Karpas-422 (cell line): ENCODE results near the gene DHCR7. TPM values are rescaled to one million over a fixed set of nuclear protein-coding genes. Genes with fewer than 3 reads are reported as not detected.

Source experiments
- DNase-seq: peaks from one replicate; pipeline ENCODE4 v3.0.0-alpha.2; 2015
- H2AFZ ChIP-seq: fragments of 200-600 bp; sonication (generic); 2 replicates; pipeline ENCODE4 v1.6.1; 2014; ENCODE audit warnings: antibody characterized with exemption, low read length, mixed read lengths
- H3K27ac ChIP-seq: fragments of 200-600 bp; sonication (generic); 2 replicates; pipeline ENCODE4 v1.5.1; 2014; ENCODE audit warnings: mild to moderate bottlenecking, low read length, moderate library complexity
- H3K27me3 ChIP-seq: fragments of 200-600 bp; sonication (generic); 2 replicates; pipeline ENCODE4 v1.6.1; 2014; ENCODE audit warnings: low read length, mixed read lengths
- H3K36me3 ChIP-seq: fragments of 200-600 bp; sonication (generic); 2 replicates; pipeline ENCODE4 v1.6.1; 2014; ENCODE audit warnings: low read length, mixed read lengths; ENCODE audit not compliant: insufficient read depth
- H3K4me1 ChIP-seq: fragments of 200-600 bp; sonication (generic); 2 replicates; pipeline ENCODE4 v1.6.1; 2014; ENCODE audit warnings: mild to moderate bottlenecking, low read length, mixed read lengths
- H3K4me2 ChIP-seq: fragments of 200-600 bp; sonication (generic); 2 replicates; pipeline ENCODE4 v1.6.1; 2014; ENCODE audit warnings: low read length, low read depth, mild to moderate bottlenecking; ENCODE audit not compliant: poor library complexity, severe bottlenecking
- H3K4me3 ChIP-seq: fragments of 200-600 bp; sonication (generic); 2 replicates; pipeline ENCODE4 v1.5.1; 2014; ENCODE audit warnings: mild to moderate bottlenecking, antibody characterized with exemption, low read length, mixed read lengths
- H3K79me2 ChIP-seq: fragments of 200-600 bp; sonication (generic); 2 replicates; pipeline ENCODE4 v1.6.1; 2014; ENCODE audit warnings: mild to moderate bottlenecking, low read length, mixed read lengths
- H3K9ac ChIP-seq: fragments of 200-600 bp; sonication (generic); 2 replicates; pipeline ENCODE4 v1.6.0; 2014; ENCODE audit warnings: low read length
- H3K9me2 ChIP-seq: fragments of 200-600 bp; sonication (generic), shearing (Covaris generic); replicated peaks from 2 replicates; pipeline ENCODE4 v1.6.0; 2014; ENCODE audit warnings: mild to moderate bottlenecking, low read length, moderate library complexity; ENCODE audit not compliant: insufficient read depth
- H3K9me3 ChIP-seq: fragments of 300-700, 200-600 bp; sonication (generic); 2 replicates; pipeline ENCODE4 v1.6.1; 2014; ENCODE audit warnings: low read length, mixed read lengths
- H4K20me1 ChIP-seq: fragments of 200-600 bp; sonication (generic); 2 replicates; pipeline ENCODE4 v1.6.1; 2014; ENCODE audit warnings: mild to moderate bottlenecking, antibody characterized with exemption, low read length, low read depth; ENCODE audit not compliant: insufficient read depth
- total RNA-seq: library from RNA; depleted of rRNA; stranded (reverse); fragments of >200 nt; shearing (Covaris generic); gene quantifications from 2 replicates; pipeline ENCODE4 v1.2.3, GENCODE V29; 2014; ENCODE audit warnings: low replicate concordance

Gene DHCR7
- total RNA-seq, 1 experiment from 2014 or later = 65.3 TPM

DNA sequence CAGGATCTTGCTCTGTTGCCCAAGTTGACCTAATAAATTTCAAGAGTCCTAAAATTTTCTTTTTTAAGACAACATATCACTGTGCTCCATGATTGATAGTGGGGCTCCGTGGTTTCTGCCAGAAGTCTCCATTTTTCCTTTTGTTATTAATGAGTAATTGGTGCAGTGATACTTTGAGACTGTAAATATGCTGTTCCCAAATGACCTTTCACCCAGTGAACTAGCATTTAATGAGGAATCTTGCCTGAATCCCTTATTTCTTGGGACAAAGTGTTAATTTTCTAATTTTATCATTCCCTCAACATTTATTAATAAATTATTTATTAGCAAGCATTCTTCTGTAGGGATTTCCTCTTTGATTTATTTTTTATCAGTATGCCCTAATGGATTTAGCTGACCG, 2.3 kb upstream of the DHCR7 start:
- Histone ChIP-seq H3K4me1 (peaks cover 53% of the 10 kb centered on the region), H3K9me2 (no peaks in the 10 kb centered on the region), H3K79me2 (peaks cover 40% of the 10 kb centered on the region), H2AFZ (no peak overlapping the region), H3K27ac (no peak overlapping the region), H3K27me3 (no peaks in the 10 kb centered on the region), H4K20me1 (peaks cover 13% of the 10 kb centered on the region; the same call in 1 of the 2 replicates), H3K4me3 (no peak overlapping the region), H3K9me3 (no peaks in the 10 kb centered on the region), H3K4me2 (no peak overlapping the region), H3K9ac (no peak overlapping the region), H3K36me3 (peaks cover 27% of the 10 kb centered on the region)
- no peak for DNase-seq

DNA sequence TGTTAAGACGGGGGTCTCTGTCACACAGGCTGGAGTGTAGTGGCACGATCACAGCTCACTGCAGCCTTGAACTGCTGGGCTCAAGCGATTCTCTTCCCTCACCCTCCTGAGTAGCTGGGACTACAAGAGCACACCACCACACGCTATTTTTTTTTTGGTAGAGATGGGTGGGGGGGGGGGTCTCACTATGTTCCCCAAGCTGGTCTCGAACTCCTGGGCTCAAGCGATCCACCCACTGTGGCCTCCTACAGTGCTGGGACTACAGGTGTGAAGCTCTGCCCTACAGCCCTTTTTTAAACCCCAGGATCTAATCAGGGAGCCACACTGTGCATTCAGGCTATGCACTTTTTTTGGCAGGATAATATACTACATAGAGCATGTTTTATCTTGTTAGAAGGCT, 1.4 kb upstream of the DHCR7 start:
- peaks cover 51% of the 10 kb centered on the region for H3K4me1 ChIP-seq
- no peak for DNase-seq
- H2AFZ ChIP-seq = no peak overlapping the region
- peaks cover 27% of the 10 kb centered on the region for H3K36me3 ChIP-seq
- peak overlapping the region; percentile 76 for H3K9ac ChIP-seq
- H3K4me3 ChIP-seq = peak overlapping the region; percentile 69
- no peaks in the 10 kb centered on the region for H3K27me3 ChIP-seq
- H3K4me2 ChIP-seq = peak overlapping the region; percentile 77
- H3K79me2 ChIP-seq = peaks cover 31% of the 10 kb centered on the region
- no peaks in the 10 kb centered on the region for H3K9me3 ChIP-seq
- no peak overlapping the region for H3K27ac ChIP-seq
- peaks cover 4% of the 10 kb centered on the region; the same call in 1 of the 2 replicates for H4K20me1 ChIP-seq
- H3K9me2 ChIP-seq = no peaks in the 10 kb centered on the region

DNA sequence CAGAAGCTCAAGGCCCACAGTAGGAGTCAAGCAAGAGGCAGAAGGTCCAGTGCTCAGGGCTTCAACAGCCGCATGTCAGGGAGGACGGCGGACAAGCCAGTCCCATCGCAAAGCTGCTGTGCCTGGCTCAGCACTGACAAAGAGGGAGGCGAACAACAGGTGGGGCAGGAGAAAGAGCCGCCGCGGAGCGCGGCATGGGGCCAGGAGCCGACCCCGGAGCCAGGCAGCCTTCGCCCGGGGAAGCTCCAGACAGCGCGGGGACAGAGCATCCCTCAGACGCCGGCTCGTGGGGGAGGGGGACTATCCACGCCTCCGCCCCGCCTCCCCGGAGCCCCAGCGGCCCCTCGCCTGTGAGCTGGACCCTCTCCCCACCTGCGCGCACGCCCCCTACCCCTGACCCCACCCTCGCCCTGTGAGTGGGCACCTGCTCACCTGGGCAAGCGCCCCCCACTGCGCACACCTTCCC, 369 bp downstream of the DHCR7 start:
- DNase-seq = peak; percentile 69
- Histone ChIP-seq H3K4me3 (peak overlapping the region; percentile 69), H3K36me3 (peaks cover 38% of the 10 kb centered on the region), H3K4me2 (peak overlapping the region; percentile 77), H2AFZ (no peak overlapping the region), H3K4me1 (peaks cover 42% of the 10 kb centered on the region), H4K20me1 (no peaks in the 10 kb centered on the region), H3K9me3 (no peaks in the 10 kb centered on the region), H3K9me2 (no peaks in the 10 kb centered on the region), H3K79me2 (peaks cover 16% of the 10 kb centered on the region), H3K27me3 (no peaks in the 10 kb centered on the region), H3K27ac (peak overlapping the region; percentile 33; the same call in 1 of the 2 replicates), H3K9ac (peak overlapping the region; percentile 69)

DNA sequence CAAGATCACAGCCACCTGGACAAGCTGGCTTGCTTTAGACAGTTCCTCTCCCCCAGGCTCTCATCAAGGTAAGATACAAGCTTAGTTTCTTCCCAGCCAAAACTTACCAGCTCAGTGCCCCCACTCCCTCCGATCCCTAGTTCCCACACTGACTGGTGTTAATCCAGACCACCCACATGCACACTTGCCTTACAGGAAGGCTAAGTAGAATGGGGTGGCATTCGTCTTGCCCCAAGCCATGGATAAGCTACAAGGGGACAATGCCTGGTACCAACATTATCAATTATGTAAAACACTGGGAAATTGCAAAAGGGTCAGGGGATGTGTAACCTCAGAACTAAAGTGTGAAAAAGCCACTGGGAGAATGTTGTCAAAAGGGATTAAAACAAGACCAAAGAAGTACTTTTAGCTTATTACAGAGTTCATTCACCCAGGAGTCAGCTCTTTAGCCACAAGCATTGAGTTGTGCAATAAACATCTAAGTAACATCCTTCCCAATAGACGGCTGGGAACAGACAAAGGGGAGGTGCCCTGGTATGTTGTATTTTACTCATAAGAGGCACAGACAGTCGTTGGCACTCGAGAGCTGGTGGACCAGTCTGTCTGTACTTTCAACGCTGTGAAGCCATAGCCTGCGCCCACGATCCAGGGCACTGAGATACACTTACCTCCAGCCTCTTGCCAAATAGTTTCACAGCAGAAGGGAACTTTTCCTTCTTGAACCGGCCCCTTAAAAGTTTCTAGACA, 1.1 kb downstream of the DHCR7 start:
- Histone ChIP-seq H3K4me3 (peak overlapping the region; percentile 69), H3K4me2 (peak overlapping the region; percentile 77), H3K27ac (no peak overlapping the region; the same call in 1 of the 2 replicates), H2AFZ (no peak overlapping the region), H3K4me1 (peaks cover 36% of the 10 kb centered on the region), H3K9me2 (no peaks in the 10 kb centered on the region), H4K20me1 (no peaks in the 10 kb centered on the region), H3K9ac (peak overlapping the region; percentile 69), H3K9me3 (no peaks in the 10 kb centered on the region), H3K27me3 (no peaks in the 10 kb centered on the region), H3K79me2 (peaks cover 16% of the 10 kb centered on the region), H3K36me3 (peaks cover 39% of the 10 kb centered on the region)
- DNase-seq = no peak

DNA sequence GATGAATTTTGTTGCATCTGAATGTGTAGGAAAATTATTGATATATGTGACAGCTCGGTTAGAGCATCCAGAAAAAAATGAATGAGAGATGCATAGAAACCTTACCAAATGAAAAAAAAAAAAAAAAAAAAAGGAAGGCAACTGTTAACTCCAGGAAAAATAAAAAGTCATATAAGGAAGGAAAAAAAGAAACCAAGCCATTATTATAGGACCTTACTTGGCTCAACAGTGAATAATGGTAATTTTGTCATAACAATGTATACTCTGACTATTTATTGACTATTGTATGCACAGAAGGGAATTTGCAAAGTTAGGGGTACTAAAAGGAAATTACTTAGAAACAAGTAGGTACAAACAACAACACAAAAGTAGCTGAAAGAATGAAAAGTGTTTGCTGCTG, 2.0 kb downstream of the DHCR7 start:
- Histone ChIP-seq H3K79me2 (peaks cover 16% of the 10 kb centered on the region), H3K36me3 (peaks cover 39% of the 10 kb centered on the region), H3K27me3 (no peaks in the 10 kb centered on the region), H3K4me2 (no peak overlapping the region), H3K9ac (no peak overlapping the region), H3K27ac (no peak overlapping the region), H3K4me1 (peaks cover 28% of the 10 kb centered on the region), H3K9me2 (no peaks in the 10 kb centered on the region), H2AFZ (no peak overlapping the region), H4K20me1 (no peaks in the 10 kb centered on the region), H3K9me3 (no peaks in the 10 kb centered on the region), H3K4me3 (no peak overlapping the region)
- DNase-seq = no peak

DNA sequence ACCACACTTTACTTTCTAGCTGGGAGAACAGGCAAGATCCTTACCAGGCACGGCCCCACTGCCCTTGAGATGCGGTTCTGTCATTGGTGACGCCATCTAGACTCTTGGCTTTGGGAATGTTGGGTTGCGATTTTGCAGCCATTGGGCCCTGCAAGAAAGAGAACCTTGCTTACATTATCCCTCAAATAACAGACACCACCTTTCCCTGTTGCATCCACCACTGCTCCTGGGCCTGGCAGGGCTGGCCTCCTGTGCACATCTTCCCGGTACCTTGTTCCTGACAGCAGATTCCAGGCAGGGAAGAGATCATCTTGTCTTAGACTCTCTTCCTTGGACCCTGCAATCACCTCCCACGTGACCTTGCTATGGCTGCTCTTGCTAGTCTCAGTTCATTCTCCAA, 3.4 kb downstream of the DHCR7 start:
- DNase-seq = no peak
- Histone ChIP-seq H3K27ac (no peak overlapping the region), H3K79me2 (peaks cover 16% of the 10 kb centered on the region), H3K9ac (no peak overlapping the region), H3K27me3 (no peaks in the 10 kb centered on the region), H3K36me3 (peaks cover 39% of the 10 kb centered on the region), H3K9me2 (no peaks in the 10 kb centered on the region), H4K20me1 (no peaks in the 10 kb centered on the region), H3K4me3 (no peak overlapping the region), H3K4me2 (no peak overlapping the region), H3K9me3 (no peaks in the 10 kb centered on the region), H3K4me1 (peaks cover 25% of the 10 kb centered on the region), H2AFZ (no peak overlapping the region)

DNA sequence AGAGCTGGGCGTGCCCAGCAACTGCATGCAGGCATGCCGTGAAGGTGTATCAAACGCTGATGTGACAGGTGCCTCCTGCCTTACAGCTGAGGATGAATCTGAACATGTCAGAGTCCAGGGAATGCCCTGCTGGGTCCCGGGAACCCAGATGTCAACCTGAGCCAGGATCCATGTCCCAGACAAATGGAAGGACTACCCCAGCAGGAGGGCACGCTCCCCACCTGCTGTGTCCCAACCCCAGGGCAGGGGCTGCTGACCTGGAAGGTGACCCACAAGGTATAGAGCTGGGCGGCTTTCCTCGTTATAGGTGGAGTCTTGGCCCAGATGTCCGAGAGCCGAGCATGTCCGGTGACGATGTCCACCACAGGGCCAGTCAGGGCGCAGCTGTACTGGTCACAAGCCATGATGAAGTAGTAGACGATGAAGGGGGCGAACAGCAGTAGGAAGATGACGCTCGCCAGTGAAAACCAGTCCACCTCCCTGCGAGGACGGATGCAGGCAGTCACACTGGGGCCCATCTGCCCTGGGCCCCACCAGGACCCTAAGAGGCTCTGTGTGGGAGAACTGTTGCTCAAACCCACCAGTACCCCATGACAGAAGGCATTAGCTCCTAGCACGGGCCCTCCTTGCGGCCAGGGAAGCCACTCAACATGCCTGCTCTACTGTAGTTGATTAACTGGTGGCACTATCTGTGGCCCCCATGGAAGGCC, 4.3 kb downstream of the DHCR7 start:
- Histone ChIP-seq H3K9me2 (no peaks in the 10 kb centered on the region), H3K27ac (no peak overlapping the region), H3K79me2 (peaks cover 16% of the 10 kb centered on the region), H3K4me3 (no peak overlapping the region), H3K4me1 (peaks cover 15% of the 10 kb centered on the region), H3K36me3 (peaks cover 39% of the 10 kb centered on the region), H3K9me3 (no peaks in the 10 kb centered on the region), H3K27me3 (no peaks in the 10 kb centered on the region), H3K4me2 (no peak overlapping the region), H2AFZ (no peak overlapping the region), H4K20me1 (no peaks in the 10 kb centered on the region), H3K9ac (no peak overlapping the region)
- no peak for DNase-seq

DNA sequence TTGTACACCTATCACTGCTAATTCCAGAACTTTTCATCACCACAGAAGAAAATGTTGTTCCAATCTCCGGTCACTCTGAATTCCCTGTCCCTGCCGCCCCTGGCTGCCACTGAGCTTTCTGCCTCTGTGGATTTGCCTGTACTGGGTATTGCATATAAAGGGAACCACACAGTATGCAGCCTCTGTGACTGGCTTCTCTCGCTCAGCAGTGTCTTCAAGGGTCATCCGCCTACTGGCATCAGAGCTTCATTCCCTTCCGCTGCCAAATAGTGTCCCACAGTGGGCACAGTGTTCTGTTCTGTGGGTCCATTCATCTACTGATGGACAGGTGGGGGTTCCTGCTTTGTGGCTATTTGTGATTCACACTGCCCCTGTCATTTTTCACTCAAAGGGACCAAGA, 5.3 kb downstream of the DHCR7 start:
- H3K9me2 ChIP-seq = no peaks in the 10 kb centered on the region
- no peak overlapping the region for H3K4me2 ChIP-seq
- H3K4me1 ChIP-seq = peaks cover 11% of the 10 kb centered on the region
- H3K27me3 ChIP-seq = no peaks in the 10 kb centered on the region
- no peak for DNase-seq
- H2AFZ ChIP-seq = no peak overlapping the region
- H3K9ac ChIP-seq = no peak overlapping the region
- H3K79me2 ChIP-seq = peaks cover 16% of the 10 kb centered on the region
- H3K36me3 ChIP-seq = peaks cover 39% of the 10 kb centered on the region
- no peak overlapping the region for H3K27ac ChIP-seq
- H3K9me3 ChIP-seq = no peaks in the 10 kb centered on the region
- H4K20me1 ChIP-seq = no peaks in the 10 kb centered on the region
- no peak overlapping the region for H3K4me3 ChIP-seq
